ENCODE results near the gene IL21. TPM values are rescaled to one million over a fixed set of nuclear protein-coding genes. Genes with fewer than 3 reads are reported as not detected.
"Not testable (repeated sequence)": the region's sequence is repeated elsewhere in the genome, so short reads cannot be mapped to it uniquely, and the experiment has no call there.

Gene IL21
- total and polyA plus RNA-seq, 7 donors, result 0.04 TPM; not detected in 6

GRCh38 chr4:122661176-122662160 lies 40.6 kb upstream of the IL21 start:
- intact Hi-C loops (cut with DNase I), result no loop called here
- DNase-seq (no peak), ATAC-seq (no peak)
- WGBS, 3 donors, result 62 to 75% (median 65%) methylated on average over 4 of the region's 4 CpGs
- peak overlapping the region; percentile 2 for H3K27ac ChIP-seq
- H3K4me3 ChIP-seq, result no peak overlapping the region
- no peaks in the 10 kb centered on the region for H3K36me3 ChIP-seq (ENCODE audit: insufficient read depth in 1 of 2, low read depth in 1 of 2)
- peaks cover 0 to 2% (median 0%) of the 10 kb centered on the region in 3 donors for H3K27me3 ChIP-seq (ENCODE audit: insufficient read depth in 3 of 3, low read length in 2 of 3)
- peaks cover 10% of the 10 kb centered on the region for H3K4me1 ChIP-seq
- H3K9me3 ChIP-seq, result no peaks in the 10 kb centered on the region
- TF ChIP-seq CTCF (IDR thresholded peaks at IDR 0.05), result no peak

- 70 to 78% (median 73%) methylated on average over 1 of the region's 1 CpG for WGBS, 3 donors
Measured at GRCh38 chr4:122658818-122659295, 38.0 kb upstream of the IL21 start.

GRCh38 chr4:122658377-122658776 lies 37.5 kb upstream of the IL21 start:
- ATAC-seq, result no peak
- WGBS, 3 donors, result 86 to 95% (median 92%) methylated on average over 2 of the region's 2 CpGs
- Histone ChIP-seq H3K4me3 (no peak overlapping the region), H3K36me3 (ENCODE audit: insufficient read depth in 1 of 2, low read depth in 1 of 2) (no peaks in the 10 kb centered on the region), H3K9me3 (no peaks in the 10 kb centered on the region), H3K27me3 (ENCODE audit: insufficient read depth in 3 of 3, low read length in 2 of 3) (peaks cover 0 to 2% (median 0%) of the 10 kb centered on the region in 3 donors), H3K27ac (no peak overlapping the region), H3K4me1 (peaks cover 10% of the 10 kb centered on the region)
- TF ChIP-seq CTCF (IDR thresholded peaks at IDR 0.05), result no peak
- no peak for DNase-seq
- intact Hi-C loops (cut with DNase I), result no loop called here

More at GRCh38 chr4:122658818-122659295, 38.0 kb upstream of the IL21 start:
- no peaks in the 10 kb centered on the region for H3K36me3 ChIP-seq (ENCODE audit: insufficient read depth in 1 of 2, low read depth in 1 of 2)
- ATAC-seq, result no peak
- peaks cover 10% of the 10 kb centered on the region for H3K4me1 ChIP-seq
- no peak overlapping the region for H3K27ac ChIP-seq
- H3K9me3 ChIP-seq, result no peaks in the 10 kb centered on the region
- no peak for DNase-seq
- no peak overlapping the region for H3K4me3 ChIP-seq
- H3K27me3 ChIP-seq (ENCODE audit: insufficient read depth in 3 of 3, low read length in 2 of 3), result peaks cover 0 to 2% (median 0%) of the 10 kb centered on the region in 3 donors
- TF ChIP-seq CTCF (IDR thresholded peaks at IDR 0.05), result no peak
- intact Hi-C loops (cut with DNase I), result no loop called here

GRCh38 chr4:122657553-122657952 lies 36.7 kb upstream of the IL21 start:
- ATAC-seq (no peak), DNase-seq (no peak)
- TF ChIP-seq CTCF (IDR thresholded peaks at IDR 0.05), result no peak
- peaks cover 0 to 2% (median 0%) of the 10 kb centered on the region in 3 donors for H3K27me3 ChIP-seq (ENCODE audit: insufficient read depth in 3 of 3, low read length in 2 of 3)
- no peak overlapping the region for H3K4me3 ChIP-seq
- H3K36me3 ChIP-seq (ENCODE audit: insufficient read depth in 1 of 2, low read depth in 1 of 2), result no peaks in the 10 kb centered on the region
- H3K9me3 ChIP-seq, result no peaks in the 10 kb centered on the region
- no peak overlapping the region for H3K27ac ChIP-seq
- H3K4me1 ChIP-seq, result peaks cover 10% of the 10 kb centered on the region
- 89 to 97% (median 95%) methylated on average over 1 of the region's 1 CpG for WGBS, 3 donors
- intact Hi-C loops (cut with DNase I), result no loop called here

GRCh38 chr4:122656583-122656982 lies 35.7 kb upstream of the IL21 start:
- H3K4me3 ChIP-seq; H3K36me3 ChIP-seq (ENCODE audit: insufficient read depth in 1 of 2, low read depth in 1 of 2); H3K9me3 ChIP-seq; H3K27me3 ChIP-seq (ENCODE audit: insufficient read depth in 3 of 3, low read length in 2 of 3); H3K4me1 ChIP-seq; DNase-seq; H3K27ac ChIP-seq; ATAC-seq; intact Hi-C loops (cut with DNase I): not testable (repeated sequence)
- WGBS, 3 donors, result 74 to 97% (median 84%) methylated on average over 4 of the region's 5 CpGs
